Fibroblast of the aortic adventitia (primary cell): ENCODE measurements around the gene ASF1B. TPM values are rescaled to one million over a fixed set of nuclear protein-coding genes. Genes with fewer than 3 reads are reported as not detected.

Source experiments
- DNase-seq: peaks from one replicate; pipeline ENCODE4 v3.0.0-alpha.2; 2010; ENCODE audit warnings: low read depth
- H3K4me3 ChIP-seq: 2 replicates; pipeline ENCODE4 v1.5.1; 2011; ENCODE audit warnings: low read depth, mild to moderate bottlenecking, control low read depth, low read length, moderate library complexity
- total RNA-seq: library from RNA; depleted of rRNA; stranded (reverse); fragments of >200 nt; gene quantifications from 2 replicates; pipeline ENCODE4 v1.2.3, GENCODE V29; 2012; ENCODE audit warnings: low replicate concordance
- TF ChIP-seq, protein P1 (sequence below): IDR thresholded peaks from 2 replicates; pipeline ENCODE4 v1.5.1; 2011; ENCODE audit warnings: mild to moderate bottlenecking, low read length, control low read depth, inconsistent platforms; ENCODE audit not compliant: insufficient read depth

ASF1B gene
- total RNA-seq, 1 donor = 32.3 TPM

DNA sequence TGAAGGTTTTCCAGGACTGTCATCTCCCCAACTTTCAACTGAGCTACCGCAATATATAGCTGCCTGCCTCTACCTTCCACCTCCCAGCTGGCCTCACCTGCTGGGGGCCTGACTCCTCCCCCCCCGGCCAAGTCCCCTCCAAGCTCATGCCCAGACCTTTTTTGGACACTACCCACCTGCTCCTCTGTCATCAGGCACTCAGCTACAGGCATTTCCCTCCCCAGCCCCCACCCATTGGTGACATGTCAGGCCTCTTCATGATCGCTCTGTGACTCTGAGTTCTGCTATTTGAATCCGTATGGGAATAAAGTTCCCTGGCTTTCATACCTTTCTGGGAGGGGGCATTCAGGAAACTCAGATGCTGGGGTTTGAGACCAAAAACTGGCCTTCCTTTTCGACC lies 20.6 kb downstream of the ASF1B start:
- TF ChIP-seq, protein P1, sequence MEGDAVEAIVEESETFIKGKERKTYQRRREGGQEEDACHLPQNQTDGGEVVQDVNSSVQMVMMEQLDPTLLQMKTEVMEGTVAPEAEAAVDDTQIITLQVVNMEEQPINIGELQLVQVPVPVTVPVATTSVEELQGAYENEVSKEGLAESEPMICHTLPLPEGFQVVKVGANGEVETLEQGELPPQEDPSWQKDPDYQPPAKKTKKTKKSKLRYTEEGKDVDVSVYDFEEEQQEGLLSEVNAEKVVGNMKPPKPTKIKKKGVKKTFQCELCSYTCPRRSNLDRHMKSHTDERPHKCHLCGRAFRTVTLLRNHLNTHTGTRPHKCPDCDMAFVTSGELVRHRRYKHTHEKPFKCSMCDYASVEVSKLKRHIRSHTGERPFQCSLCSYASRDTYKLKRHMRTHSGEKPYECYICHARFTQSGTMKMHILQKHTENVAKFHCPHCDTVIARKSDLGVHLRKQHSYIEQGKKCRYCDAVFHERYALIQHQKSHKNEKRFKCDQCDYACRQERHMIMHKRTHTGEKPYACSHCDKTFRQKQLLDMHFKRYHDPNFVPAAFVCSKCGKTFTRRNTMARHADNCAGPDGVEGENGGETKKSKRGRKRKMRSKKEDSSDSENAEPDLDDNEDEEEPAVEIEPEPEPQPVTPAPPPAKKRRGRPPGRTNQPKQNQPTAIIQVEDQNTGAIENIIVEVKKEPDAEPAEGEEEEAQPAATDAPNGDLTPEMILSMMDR = no peak
- peak overlapping the region; percentile 86 for H3K4me3 ChIP-seq
- no peak for DNase-seq

DNA sequence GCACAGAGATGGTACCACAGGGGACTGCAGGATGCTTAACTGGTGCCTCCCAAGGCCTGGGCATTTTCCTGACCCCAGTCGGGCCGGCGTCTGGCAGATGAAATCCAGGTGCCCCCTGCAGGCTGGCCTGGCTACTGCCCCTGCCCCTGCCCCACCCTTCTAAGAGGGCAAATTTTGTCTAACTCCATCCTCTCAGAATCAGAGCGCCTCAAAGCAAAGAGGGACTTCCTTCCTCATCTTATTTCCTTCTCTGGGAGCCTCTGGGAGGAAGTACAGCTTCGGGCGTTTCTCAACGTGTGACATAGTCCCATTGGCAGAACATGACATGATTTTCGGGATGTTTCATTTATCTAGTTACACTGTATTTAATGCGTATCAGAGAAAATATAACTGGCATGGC lies 21.5 kb downstream of the ASF1B start:
- TF ChIP-seq, protein P1 = peak; percentile 54
- DNase-seq = no peak
- H3K4me3 ChIP-seq = no peak overlapping the region

DNA sequence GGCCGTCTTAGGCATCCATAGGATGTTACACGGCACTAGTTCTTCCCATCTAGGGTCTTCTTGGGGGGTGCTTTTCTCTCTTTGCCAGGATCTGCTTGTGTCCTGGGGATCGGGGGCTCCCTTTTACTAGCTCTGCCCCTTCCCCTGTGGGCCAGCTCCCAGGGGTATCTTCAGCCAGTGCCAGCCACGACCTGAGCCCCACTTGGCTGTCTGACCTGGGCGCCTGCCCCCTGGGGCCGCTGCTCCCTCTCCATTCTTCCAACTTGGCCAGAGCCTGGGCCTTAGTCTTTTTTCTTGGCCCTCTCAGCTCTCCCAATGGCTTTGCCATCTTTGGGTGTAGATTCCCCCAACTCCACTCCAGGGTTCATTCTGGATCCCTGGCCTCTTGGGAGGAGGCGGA lies 21.9 kb downstream of the ASF1B start:
- H3K4me3 ChIP-seq = no peak overlapping the region
- DNase-seq = no peak
- TF ChIP-seq, protein P1 = no peak

DNA sequence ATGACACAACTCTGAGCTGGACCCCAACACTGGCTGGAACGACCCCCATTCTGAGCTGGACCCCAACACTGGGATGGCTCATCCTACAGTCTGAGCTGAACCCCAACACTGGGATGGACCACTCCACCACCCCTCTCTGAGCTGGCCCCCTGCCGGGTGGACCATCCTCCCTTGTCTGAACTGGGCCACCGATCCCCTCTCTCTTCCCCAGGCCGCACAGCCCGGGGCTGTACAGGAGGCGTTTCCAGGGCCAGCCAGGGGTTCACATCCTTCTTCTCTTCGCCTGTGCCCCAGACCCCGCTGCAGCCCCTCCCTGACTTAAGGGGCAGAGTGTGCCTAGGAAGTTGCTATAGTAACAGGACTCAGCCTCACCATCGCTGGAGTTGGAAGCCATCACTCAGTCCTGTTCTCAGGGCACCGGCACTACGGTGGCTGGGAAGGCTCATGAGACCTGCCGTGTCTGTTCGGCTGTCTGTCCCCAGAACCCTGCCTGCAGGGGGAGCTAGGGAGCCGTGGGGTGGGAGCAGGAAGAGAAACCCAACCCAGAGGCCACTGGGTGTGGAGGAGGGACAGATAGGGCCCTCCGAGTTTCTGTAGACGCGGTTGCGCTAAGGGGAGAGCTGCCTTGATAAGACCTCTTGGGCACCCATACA lies 22.5 kb downstream of the ASF1B start:
- no peak overlapping the region for H3K4me3 ChIP-seq
- TF ChIP-seq, protein P1 = peak; percentile 21
- DNase-seq = no peak

DNA sequence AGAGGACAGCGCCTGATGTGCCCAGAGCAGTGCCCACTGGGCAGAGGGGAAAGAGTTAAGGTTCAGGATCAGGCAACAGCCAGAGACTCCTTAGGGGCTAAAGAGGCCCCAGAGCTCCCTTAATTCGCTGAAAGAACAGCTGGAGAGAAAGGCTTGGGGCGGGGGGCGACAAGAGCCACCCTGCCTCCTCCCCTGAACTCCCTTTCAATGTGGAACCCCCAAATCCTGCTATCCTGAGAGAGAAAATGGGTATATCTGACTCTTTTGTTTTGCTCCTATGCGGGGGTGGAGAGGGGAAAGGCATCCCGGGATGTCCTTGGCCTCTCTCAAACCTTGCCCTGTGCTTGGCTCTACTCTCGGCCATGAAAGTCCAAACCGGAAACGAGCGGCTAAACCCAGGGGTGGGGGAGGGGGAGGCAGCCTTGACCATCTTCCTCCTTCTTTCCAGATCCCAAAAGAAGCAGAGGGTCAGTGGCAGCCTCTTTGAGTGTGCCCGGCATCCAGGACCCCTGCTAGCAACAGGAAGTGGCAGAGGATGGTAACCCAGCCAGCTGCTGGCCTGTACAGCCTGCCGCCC lies 23.5 kb downstream of the ASF1B start:
- H3K4me3 ChIP-seq = peak overlapping the region; percentile 33
- peak; percentile 36 for DNase-seq
- TF ChIP-seq, protein P1 = no peak

DNA sequence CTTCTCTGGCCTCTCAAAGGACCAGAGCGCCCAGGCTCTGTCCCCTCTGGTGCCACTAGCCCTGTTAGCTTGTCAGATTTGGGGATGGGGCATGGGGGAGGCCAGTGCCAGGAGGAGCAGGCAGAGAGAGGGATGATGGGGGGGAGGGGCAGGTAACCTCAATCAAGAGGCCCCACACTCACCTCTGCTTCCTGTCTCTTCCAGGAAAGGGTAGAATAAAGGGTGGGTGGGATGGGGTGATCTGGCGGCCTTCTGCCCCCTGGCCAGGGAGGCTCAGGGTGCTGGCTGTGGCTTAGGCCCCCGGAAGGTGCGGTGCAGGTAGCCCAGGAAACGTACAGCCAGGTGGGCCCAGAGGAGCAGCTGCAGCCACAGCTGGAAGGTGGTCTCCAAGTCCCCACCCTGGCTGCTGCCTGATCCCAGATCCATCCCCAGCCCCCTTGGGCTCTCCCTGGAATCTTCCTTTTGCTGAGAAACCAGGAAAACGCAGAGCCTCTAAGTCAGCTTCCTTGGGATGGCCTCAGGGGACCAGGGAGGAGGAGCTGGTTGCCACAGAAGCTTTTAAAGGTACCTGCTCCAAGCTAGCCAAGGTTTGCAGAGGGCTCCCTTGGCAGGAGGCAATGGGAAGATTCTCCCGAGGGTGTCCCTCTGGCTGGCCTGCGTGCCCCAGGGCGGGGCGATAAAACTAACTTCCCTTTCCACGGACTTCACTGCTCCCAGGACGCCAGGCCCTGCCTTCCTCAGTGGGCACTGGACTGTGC lies 24.2 kb downstream of the ASF1B start:
- TF ChIP-seq, protein P1 = no peak
- peak; percentile 39 for DNase-seq
- H3K4me3 ChIP-seq = peak overlapping the region; percentile 39
